Left lung (tissue), 10 donors: ENCODE results near the gene PAFAH2. TPM values are rescaled to one million over a fixed set of nuclear protein-coding genes. Genes with fewer than 3 reads are reported as not detected.

Experiments
- ATAC-seq: fragments of 200-7000 bp; cut with Tn5 transposase; one replicate; pipeline ENCODE4 v1.9.1; 2020; ENCODE audit warnings: moderate library complexity
- DNase-seq, 4 donors: peaks; one replicate each; pipeline ENCODE4 v3.0.0-alpha.2; 2013 to 2020
- H3K27ac ChIP-seq, 2 donors: fragments of 200-600 bp; sonication (generic) in 1 of 2; one replicate each; pipeline versions ENCODE4 v1.5.0 to v1.8.0; 2020 to 2021
- H3K27me3 ChIP-seq, 2 donors: fragments of 200-600 bp; sonication (generic) in 1 of 2; one replicate each; pipeline versions ENCODE4 v1.5.0 to v1.8.0; 2020 to 2021
- H3K36me3 ChIP-seq, 2 donors: fragments of 200-600 bp; sonication (generic) in 1 of 2; one replicate each; pipeline versions ENCODE4 v1.5.0 to v1.8.0; 2020 to 2021
- H3K4me1 ChIP-seq, 2 donors: fragments of 200-600 bp; one replicate each; pipeline ENCODE4 v1.8.0; 2021
- H3K4me3 ChIP-seq, 2 donors: fragments of 200-600 bp; sonication (generic) in 1 of 2; one replicate each; pipeline versions ENCODE4 v1.5.0 to v1.8.0; 2020 to 2021; ENCODE audit warnings: mild to moderate bottlenecking in 1 of 2
- H3K9me3 ChIP-seq, 2 donors: fragments of 200-600 bp; sonication (generic) in 1 of 2; one replicate each; pipeline versions ENCODE4 v1.5.0 to v1.8.0; 2020 to 2021
- CTCF ChIP-seq, 2 donors: fragments of 200-600 bp; sonication (generic) in 1 of 2; IDR thresholded peaks; one replicate each; pipeline versions ENCODE4 v1.5.0 to v1.8.0; 2021; ENCODE audit warnings: antibody characterized with exemption in 2 of 2
- intact Hi-C, 2 donors: fragments of 100-400 bp; cut with DNase I; formaldehyde crosslinking; loops; one replicate each; pipeline versions ENCODE4 v1.11.2 to v1.14.2; 2022
- polyA plus RNA-seq, 6 donors: library from polyadenylated mRNA; unstranded; fragments of 120-200 nt; gene quantifications; one replicate each; pipeline ENCODE4 v1.2.1, GENCODE V29; 2013; ENCODE audit not compliant: insufficient read length in 6 of 6
- total RNA-seq, 2 donors: library from RNA; stranded (reverse); fragmentation: NEBNext Ultra II Directional; extraction: Animal tissue kit (Norgen Biotek cat#: 25700); gene quantifications; one replicate each; pipeline ENCODE4 v1.2.1, GENCODE V29; 2021
- donor health status: DM: no; HTN: yes; CAD: no.
- donor health status: DM: no; HTN: no; CAD: no.

Gene PAFAH2
- total and polyA plus RNA-seq, 8 donors = 11.7 to 25.2 (median 13.5) TPM

DNA sequence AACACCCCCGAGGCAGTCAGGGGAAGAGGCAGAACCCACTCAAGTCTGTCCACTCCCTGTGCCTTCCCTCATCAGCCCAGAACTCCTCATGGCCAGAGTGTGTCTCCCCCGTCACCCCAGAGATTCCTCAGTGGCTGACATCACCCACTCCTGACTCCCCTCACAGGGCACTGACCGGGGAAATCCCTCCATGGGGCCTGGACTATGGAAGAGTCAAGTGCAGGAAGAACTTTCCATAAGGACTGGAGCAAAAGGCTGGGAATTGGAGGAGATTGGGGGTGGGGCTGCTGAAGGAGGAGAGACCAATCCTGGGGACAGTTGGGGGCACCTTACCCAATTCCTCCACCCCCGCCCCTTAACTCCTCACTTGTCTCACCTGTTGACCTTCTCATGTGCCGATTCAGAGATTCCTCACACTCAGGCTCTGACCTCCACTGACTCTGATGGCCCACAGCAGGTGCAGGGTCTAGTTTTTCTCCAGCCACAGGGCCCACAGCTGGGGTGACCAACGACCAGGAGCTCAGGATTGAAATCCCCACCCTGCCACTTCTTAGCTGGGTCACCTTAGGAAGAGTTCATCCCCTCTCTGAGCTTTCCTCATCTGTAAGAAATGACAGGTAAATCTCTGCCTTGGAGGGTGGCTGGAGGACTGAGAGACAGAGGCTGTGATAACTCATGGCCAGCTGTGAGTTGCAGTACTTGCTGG is 23.2 kb upstream of the PAFAH2 start:
- ATAC-seq = no peak
- no peak overlapping the region for H3K27ac ChIP-seq
- TF ChIP-seq CTCF (IDR thresholded peaks at IDR 0.05) = no peak
- intact Hi-C loops = no loop called here
- no peaks in the 10 kb centered on the region for H3K27me3 ChIP-seq
- H3K36me3 ChIP-seq = no peaks in the 10 kb centered on the region
- H3K4me1 ChIP-seq = peaks cover 0 to 15% of the 10 kb centered on the region in 2 donors
- H3K9me3 ChIP-seq = no peaks in the 10 kb centered on the region
- no peak for DNase-seq
- no peak overlapping the region for H3K4me3 ChIP-seq

DNA sequence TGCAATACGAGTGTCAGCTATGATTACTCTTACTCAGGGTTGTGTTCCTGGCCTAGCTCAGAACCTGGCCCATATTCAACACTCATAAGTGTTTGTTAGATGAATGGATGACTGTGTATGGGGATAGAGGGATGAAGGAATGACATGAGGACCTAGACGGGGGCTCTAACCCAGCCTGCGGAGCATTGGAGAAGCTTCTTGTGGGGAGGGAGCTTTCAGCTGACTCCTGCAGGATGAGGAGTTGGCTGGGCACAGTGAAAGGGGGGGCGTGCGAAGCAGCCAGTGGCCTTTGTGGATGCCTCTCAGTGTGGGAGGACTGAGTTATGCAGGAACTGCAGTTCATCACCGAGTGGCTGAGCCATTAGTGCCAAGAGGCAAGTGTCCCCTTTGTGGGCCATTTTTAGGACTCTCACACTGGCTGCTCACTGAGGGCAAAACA is 22.5 kb upstream of the PAFAH2 start:
- Histone ChIP-seq H3K27ac (no peak overlapping the region), H3K4me3 (no peak overlapping the region), H3K9me3 (no peaks in the 10 kb centered on the region), H3K36me3 (no peaks in the 10 kb centered on the region), H3K27me3 (no peaks in the 10 kb centered on the region), H3K4me1 (peaks cover 5 to 22% of the 10 kb centered on the region in 2 donors)
- ATAC-seq (no peak), DNase-seq (peak in 1 of 4 donors; percentile 32)
- intact Hi-C loops = no loop called here
- no peak for TF ChIP-seq CTCF (IDR thresholded peaks at IDR 0.05)

DNA sequence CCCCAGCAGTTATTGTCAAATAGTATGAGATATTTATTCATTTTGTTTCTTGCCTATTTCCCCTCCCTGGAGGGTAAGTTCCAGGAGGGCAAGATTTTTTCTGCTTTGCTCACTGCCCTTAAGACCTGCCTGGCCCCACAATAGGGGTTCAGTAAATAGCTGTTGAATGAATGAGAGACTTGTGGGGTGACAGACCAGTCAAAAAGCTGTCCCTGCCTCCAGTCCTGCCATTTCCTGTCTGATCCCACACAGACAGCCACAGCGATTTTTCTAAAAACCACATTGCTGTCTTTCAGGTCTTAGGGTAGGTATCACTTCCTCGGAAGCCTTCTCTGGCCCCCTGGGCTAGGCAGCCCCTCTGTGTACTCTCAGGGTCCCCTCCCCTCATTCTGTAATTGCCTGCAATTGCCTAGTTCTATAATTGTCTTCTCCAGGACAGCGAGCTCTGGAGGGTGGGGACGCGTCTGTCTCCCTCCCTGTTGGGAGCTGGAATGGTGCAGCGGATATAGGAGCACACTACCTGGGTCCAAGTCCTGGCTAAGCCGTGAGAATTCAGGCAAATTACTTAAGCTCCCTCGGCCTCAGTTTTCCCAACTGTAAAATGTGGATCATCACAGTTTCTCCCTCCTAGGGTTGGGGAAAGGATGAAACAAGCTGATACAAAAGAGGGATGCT is 21.9 kb upstream of the PAFAH2 start:
- peaks cover 8 to 28% of the 10 kb centered on the region in 2 donors for H3K4me1 ChIP-seq
- intact Hi-C loops = no loop called here
- DNase-seq (peak in 1 of 4 donors; percentile 5), ATAC-seq (no peak)
- H3K36me3 ChIP-seq = no peaks in the 10 kb centered on the region
- H3K9me3 ChIP-seq = no peaks in the 10 kb centered on the region
- H3K4me3 ChIP-seq = no peak overlapping the region
- no peak for TF ChIP-seq CTCF (IDR thresholded peaks at IDR 0.05)
- H3K27ac ChIP-seq = no peak overlapping the region
- no peaks in the 10 kb centered on the region for H3K27me3 ChIP-seq

- no peak for ATAC-seq
- Histone ChIP-seq H3K9me3 (no peaks in the 10 kb centered on the region), H3K4me3 (no peak overlapping the region), H3K27ac (no peak overlapping the region), H3K36me3 (no peaks in the 10 kb centered on the region), H3K4me1 (peaks cover 8 to 32% of the 10 kb centered on the region in 2 donors), H3K27me3 (no peaks in the 10 kb centered on the region)
- intact Hi-C loops = no loop called here
- DNase-seq = no peak
- TF ChIP-seq CTCF (IDR thresholded peaks at IDR 0.05) = no peak
Observed at GRCh38 chr1:26017606-26018005, 19.7 kb upstream of the PAFAH2 start.

GRCh38 chr1:26016953-26017545 is 19.2 kb upstream of the PAFAH2 start:
- H3K27me3 ChIP-seq = no peaks in the 10 kb centered on the region
- intact Hi-C loops = no loop called here
- ATAC-seq (peak; percentile 69), DNase-seq (no peak)
- H3K27ac ChIP-seq = no peak overlapping the region
- H3K36me3 ChIP-seq = no peaks in the 10 kb centered on the region
- H3K4me3 ChIP-seq = no peak overlapping the region
- H3K4me1 ChIP-seq = peaks cover 8 to 32% of the 10 kb centered on the region in 2 donors
- no peaks in the 10 kb centered on the region for H3K9me3 ChIP-seq
- TF ChIP-seq CTCF (IDR thresholded peaks at IDR 0.05) = no peak
